HG03565 (cell line): ENCODE measurements around the gene SLC22A23.

Experiments
- ATAC-seq: cut with Tn5 transposase; IDR thresholded peaks from one replicate; pipeline ENCODE4 v1.9.1; 2021; ENCODE audit warnings: mild to moderate bottlenecking, moderate library complexity; ENCODE audit not compliant: unreplicated experiment

The SLC22A23 gene

DNA sequence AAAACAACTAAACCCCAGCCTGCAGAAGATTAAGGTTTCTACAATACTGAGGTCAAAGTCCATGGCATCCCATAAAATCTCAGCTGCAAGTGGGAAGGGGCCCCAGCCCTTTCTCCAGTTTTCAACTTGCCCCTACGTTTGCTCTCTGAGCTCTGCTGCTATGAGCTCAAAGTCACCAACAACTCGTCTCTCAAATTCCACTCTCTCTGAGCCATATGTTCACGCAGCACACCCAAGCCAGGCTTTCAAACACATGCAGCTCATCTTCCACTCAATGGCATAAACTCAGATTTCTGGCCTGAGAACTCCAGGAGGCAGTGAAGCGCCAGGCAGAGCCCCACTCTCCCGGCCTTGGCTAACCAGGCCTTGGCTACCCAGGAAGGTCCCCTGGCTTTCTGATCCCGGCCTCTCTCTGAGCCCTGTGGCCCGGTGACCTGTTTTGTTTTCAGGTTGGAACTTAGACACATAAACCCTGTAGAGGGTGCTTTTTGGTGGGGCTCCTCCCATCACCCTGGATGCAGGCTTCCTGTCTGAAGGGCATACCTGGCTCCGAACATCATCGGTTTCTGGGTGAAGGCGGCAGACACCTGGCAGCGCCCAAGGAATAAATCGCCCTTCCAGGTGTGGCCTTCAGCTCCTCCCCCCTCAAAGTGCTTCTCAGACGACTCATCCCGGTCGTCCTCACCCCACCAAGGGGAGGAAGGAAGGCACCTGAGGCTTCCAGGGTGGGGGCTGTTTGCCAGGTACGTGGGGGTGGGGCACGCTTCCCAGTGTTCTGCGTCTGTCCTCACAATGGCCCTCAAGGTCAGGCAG is 12.4 kb downstream of the SLC22A23 start:
- no peak for ATAC-seq

DNA sequence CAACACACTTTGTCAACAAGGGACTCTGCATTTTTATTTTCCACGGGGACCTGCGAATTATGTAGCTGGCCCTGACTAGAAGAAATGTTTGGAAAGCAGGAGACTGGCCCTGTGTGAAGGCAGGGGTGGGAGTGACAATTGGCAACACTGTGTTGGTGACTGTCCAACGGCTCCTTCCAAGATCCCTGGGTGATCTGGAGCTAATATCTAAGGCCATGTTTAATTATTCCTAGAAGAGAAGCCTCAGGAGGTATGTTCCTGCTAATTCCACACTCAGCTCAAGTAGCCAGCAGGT is 13.7 kb downstream of the SLC22A23 start:
- no peak for ATAC-seq

DNA sequence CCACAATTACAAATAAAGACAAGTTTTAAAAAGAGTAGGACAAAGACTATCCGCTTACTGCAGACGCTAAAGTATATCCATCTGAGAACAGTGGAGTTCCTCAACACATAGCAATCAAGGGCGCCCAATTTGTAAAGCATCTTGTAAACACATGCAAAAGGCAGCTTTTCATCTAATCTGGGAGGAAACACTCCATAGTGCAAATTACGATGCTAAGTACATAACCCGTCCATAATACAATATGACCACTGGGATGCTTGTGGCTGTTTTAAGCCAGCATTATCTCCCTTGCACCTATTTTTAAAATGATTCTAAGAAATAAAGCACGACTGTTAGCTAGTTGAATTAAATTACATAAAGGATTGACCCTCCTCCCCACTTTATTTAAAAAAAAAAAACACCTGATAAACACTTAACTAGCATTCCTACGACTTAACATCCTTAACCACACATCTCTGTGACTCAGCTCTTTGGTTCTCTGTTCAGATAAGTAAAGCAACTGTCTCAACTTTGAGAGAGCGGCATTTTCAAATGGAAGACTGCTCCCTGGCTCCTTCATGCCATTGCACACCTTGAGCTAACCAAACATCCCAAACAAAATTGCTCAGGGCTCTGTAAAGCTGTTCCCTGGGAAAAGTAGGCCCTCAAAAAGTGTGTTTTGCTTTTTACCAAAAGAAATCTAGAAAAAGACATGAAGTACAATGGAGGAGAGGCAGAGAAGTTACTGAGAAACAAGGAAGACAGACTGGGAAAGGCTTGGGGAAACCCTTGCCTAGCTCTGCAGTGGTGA is 14.2 kb downstream of the SLC22A23 start:
- no peak for ATAC-seq

DNA sequence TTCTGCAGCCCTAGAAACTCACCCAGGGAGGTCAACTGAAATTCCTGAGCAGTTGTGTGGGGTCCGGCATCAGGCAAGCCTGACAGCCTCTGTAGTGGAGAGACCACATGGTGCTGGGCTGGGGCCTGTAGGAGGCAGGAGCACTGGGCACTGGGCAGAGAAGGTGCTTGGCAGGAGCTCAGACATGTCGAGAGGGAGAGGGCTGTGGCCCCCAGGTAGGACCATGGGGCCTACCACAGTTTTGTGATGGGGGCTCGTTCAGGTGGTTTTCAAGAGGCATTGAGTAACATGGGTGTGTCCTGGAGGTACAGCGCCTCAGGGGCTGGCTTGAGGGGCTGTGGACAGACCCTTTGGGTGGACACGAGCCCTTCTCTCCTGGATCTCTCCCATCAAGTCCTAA is 15.9 kb downstream of the SLC22A23 start:
- ATAC-seq = no peak

DNA sequence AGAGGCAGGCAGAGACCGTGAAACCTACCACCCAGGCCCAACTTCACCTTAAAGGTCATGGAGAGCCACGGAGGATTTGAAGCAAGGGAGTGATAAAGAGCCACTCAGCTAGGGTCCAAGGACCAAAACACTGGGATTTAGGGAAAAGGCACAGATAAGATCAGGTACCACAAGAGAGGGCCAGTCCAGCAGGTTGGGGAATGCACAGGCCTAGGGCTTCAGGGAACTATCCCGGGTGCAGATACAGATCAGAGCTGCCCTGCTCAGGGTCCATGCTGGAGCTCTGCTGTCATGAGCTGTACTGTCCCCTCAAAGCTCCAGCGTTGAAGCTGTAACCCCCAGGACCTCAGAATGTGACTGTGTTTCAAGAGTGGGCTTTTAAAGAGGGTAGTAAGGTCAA is 16.9 kb downstream of the SLC22A23 start:
- ATAC-seq = no peak

DNA sequence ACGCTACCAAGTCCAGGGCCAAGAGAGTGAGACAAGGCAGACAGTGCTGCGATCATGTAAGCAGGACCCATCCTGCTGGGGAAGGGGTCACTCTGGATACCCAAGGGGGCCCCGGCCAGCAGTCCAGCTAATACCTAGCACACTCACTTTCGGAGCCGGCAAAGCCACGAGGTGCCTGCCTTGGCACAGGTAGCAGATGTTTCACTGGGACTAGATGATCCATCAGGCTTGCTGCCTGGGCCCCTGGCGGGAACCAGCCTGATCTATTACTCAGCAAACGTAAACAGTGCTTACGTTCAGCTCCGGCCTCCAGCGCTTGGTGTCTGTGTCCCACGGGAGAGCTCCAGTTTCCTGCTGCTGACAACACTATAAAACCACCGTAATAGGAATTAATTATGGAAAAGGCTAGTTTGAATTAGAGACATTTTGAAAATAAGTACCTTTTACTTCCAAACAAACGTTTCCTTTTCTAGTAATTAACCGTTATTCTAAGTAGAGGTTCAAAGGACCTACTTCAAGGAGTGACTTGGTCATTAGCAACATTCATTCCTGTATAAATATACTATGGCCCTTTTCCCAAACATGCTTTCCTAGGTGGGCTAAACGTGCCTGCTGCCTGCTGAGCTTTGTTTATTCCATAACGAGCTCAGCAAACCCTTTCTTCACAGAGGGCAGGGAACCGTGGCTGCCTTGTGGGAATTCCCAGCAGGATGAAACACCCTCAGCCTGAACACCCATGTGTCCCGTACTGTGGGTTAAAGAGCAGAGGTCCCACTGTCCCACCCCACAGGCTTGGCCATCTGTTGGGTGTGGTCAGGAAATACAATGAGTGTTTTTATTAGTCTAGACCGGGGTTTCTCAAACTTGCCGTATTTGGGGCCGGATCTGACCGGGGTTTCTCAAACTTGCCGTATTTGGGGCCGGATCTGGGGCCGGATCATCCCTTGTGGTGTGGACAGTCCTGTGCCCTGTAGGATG is 18.4 kb downstream of the SLC22A23 start:
- no peak for ATAC-seq

DNA sequence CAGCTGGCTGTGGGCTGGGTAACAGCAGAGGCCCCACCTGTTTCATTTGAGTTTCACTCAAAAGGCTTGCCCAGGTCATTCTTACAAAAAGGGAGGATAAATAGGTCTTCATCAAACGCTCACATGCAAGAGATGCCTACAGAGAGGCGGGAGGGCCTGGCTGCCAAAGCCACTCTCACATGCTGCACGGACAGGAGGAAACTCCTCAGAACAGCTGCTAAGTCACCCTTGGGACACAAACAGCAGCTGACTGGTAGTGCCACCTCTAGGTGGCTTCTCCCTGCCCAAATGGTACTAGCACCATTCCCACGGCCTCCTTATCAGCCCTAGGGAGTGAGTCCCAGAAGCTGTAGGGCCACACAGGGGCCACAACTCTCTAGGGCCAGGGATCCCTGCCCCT is 23.8 kb downstream of the SLC22A23 start:
- ATAC-seq = no peak

DNA sequence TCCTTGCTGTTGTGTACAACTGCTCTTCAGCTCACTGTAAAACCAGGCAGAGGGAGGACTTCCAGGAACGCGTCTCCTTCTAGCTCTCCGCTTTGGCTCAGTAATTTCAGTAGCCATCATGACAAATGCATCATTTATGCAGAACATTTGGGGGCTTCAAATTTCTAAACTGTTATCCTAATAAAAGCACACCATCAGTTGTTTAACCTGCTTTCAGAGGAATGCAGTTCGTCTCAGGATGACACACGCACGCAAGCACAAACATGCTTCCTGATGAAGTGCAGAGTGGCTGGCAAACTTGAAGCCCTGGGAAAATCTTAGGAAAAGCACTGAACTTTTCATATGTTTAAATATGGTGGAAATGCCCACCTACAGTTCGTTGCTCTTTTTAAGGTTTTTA is 24.4 kb downstream of the SLC22A23 start:
- no peak for ATAC-seq

DNA sequence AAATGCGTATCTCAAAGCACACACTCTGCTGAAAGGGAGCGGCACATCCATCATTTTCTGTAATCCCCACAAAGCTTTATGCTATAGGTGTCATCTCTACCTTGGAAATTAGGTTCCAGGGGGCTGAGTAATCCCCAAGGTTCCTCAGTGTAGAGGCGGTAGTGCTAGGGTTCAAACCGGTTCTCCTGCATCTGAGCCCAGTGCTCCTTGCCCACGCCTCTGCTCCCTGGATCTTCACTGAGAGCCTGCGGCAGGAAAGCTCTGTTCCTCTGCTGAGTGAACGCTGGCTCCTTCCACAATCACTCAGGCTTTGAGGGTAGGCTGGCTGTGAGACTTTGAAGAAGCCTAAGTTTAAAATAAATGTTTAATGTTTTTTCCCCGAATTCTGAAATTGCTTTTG is 24.9 kb downstream of the SLC22A23 start:
- no peak for ATAC-seq

DNA sequence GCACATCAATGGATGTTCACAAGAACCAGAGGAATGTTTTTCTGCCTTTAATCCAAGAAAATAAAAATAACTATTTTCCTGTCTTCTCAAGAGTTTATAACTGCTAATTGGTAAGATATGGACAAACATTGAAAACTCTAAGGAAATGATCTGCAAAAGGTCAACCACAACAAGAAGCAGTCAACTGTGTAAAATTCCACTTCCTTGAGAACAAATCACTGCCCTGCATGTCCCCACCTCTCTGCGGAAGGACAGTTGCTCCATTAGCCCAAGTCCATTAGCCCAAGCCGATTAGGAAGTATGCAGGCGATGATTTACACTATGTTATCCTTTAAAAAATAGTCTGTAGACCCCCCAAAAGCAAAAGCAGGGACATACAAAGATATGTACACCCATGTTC is 27.6 kb downstream of the SLC22A23 start:
- no peak for ATAC-seq

DNA sequence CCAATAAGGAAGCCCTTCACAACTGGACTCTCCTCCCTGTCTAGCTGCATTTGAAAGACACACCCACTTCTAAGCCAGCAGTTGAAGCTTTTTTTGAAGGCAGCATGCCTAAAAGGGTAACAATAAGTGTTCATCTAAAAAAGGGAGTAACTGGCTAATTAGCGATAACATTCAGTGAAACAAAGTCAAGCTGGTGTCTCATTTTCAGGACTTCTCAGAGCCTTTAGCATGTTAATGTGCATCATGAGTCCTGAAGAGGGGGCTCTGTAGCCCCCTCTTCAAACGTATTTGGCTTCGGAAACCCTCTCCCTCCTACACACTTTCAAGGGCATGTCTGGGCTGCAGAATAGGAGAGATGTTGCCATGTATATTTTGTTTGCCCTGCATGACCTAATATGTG is 28.1 kb downstream of the SLC22A23 start:
- no peak for ATAC-seq

DNA sequence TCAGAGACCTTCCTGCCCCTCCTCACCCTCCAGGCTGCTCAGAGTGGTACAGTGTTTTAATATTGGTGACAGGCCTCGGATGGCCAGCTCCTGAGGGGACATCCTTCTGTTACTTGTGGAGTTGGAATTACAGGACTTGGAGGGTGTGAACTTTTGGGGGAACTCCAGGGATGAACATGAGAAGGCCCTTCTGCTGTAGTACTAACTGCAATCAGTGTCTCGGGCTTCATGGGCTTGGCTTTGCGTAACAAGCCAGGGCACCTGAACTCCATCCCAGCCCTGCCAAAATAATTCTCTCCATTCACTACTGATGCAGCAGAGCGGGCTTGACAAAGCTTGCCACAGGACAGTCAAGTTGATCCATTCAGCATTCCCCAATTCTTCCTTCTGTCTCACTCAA is 28.6 kb downstream of the SLC22A23 start:
- no peak for ATAC-seq

DNA sequence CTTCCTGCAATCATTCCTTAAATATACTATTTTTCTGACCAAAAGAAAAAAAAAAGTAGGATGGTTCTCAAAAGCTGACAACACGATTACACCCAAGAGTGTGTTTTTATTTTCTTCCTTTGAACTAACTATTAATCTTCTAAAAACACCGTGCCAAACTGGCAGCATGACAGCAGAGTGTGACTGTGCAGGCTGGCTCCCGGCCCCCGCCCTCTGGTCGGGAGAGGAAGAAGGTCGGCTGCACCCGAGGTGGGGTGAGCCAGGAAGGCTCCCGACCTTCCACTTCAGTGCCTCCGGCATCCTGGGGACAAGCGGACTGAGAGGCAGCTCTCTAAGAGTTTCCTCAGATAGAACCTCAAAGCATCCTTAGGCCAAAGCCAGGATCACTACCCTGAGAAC is 29.2 kb downstream of the SLC22A23 start:
- no peak for ATAC-seq

DNA sequence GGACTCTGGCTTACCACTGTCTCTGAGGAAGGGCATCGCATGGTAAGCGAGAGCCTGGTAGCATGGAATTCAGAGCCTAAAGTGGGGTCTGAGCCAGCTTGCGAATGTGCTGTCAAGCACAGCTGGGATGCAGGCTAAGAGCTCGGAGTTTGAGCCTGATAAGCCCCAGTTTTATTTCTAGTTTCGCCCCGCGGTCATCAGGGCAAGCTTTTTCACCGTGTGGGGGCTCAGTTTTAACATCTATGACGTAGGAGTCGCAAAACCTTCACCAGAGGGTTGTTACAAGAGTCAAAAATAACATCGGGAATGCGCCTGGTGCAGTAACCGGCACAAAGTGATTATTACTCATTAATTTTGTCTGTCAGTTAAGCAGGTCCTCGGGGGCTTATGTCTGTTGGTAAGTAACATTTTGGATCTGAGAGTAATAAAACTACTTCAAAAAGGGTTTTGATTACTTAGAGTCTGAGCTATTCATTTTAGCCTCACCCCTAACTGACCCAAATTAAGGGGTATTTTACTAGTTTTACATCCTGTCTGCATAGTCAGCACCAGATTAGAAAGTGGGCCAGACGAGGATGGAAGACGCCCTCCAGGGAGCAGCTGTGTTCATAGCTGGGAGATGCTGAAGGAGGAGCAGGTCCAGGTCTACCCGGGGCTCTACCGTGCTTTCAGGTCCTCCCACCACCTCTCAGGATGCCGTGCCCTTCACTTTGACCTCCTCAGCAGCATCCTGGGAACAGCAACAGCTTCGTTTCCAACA is 29.7 kb downstream of the SLC22A23 start:
- ATAC-seq = no peak

DNA sequence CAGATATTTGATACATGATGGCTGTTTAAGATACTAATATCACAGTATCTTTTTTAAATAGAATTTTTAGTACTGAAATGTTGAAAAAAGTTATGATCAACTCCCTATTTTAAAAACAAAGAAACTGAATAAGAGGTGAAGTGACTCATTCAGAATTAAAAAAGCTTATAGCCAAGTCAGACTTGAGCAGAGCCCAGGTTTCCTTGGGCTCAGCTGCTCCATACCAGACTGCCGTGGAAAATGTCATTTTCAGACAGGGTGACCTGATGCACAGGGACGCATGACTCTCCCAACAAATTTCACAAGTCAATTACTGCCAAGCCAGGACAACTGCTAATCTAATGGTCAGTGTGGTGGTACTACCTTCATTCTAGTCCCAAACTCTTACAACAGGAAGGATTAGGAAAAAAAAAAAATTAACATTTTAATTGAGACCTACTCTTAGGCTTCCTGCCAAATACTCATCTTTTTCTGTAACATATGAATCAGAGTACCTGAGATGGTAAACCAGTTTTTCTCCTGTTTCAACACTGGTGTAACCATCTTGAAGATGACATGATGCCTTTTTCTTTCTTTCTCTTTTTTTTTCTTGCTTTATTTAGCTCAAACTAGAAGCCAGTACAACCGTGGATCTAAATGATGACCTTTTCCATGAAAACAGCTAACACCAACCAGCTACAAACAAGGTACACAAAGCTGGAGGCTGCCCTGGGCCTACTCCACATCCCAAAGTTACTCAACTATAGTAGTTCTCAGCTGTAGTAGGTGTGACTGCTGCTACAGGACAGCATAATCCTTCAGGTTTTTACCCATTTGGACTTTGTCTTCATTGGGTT is 30.5 kb downstream of the SLC22A23 start:
- no peak for ATAC-seq

DNA sequence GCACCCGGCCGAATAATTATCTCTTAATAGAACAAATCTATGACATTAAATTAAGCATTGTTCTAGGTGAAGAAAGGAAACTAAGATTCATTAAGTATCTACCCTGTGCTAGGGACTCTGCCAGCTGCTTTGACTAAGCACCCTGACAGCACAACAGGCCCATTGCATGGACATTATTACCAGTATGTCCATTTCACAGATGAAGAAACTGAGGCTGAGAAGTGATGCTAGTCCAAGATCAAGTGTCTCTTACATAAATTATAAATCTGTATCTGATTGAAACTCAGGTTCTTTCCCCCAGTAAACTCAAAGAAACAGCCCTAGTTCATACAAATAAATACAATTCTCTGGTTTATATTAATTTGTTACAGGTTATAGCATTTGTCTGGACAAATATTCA is 31.3 kb downstream of the SLC22A23 start:
- no peak for ATAC-seq

DNA sequence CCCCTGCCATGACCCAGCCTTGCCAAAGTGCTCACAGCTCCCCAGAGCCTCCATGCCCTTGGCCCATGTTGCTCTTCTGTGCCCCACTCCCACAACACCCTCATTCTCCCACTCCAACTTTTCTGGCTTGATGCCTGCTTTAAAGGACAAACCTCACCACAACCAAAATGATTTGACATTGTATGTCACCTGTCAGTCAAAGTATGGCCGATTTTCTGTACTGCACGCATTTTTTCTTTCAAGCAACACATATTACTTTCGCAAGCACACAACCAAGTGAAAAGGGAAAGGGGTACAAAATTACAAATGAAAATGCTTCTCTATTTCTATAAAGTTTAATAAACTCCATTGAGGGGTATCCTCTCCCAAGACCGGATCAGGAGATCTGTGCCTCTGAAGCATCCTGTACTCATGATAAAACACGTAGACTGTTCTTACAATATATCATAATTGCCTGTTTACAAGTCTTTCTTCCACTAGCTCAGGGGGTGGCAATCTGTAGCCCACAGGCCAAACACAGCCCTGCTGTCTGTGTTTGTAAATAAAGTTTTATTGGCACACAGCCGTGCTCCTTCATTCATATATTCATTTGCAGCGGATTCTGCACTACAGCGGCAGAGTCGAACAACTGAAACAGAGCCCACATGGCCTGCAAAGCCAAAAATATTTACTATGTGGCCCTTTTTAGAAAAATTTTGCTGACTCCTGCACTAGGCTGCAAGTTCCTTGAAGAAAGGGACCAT is 32.5 kb downstream of the SLC22A23 start:
- no peak for ATAC-seq

DNA sequence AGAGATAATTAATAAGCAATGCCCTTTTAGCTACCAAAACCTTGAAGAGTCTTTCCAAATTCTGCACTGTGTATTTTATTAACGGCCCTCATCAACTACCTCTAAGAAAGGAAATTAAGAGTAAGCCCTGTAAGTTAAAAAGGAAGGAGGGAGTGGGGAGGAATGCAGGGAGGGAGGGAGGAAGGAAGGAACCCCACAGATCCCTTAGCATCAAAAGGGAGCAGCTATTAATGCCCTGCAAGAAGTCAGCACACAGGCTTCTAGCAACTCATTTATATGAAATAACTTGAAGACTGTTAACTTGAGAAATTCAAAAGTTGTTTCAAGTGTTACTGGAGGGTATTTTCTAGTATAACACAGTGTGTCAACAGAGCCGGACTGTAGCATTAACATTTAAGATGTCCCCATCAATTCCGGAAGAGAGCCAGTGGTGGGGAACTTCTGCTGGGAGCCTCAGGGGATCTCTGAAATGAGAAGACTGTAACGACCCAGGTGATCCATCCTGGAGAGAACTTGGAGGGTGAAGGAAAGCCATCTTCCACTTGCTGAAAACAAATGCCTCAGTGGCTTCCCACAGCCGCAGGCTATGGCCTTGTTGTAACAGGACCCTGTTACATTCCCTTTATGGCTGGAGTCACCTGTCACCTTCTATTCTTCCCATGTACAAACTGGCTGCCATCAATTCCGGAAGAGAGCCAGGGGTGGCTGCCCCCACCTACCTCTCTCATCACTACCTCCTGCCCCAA is 33.2 kb downstream of the SLC22A23 start:
- no peak for ATAC-seq
